Kidney tubule cell (primary cell): Measurements from ENCODE around the gene GARRE1.
A peak's percentile ranks its signal among the peaks of the same experiment; 100 is the strongest.

Source experiments
- DNase-seq: peaks from one replicate; pipeline ENCODE4 v3.0.0-alpha.2; 2018; ENCODE audit warnings: low spot score

Gene GARRE1

DNA sequence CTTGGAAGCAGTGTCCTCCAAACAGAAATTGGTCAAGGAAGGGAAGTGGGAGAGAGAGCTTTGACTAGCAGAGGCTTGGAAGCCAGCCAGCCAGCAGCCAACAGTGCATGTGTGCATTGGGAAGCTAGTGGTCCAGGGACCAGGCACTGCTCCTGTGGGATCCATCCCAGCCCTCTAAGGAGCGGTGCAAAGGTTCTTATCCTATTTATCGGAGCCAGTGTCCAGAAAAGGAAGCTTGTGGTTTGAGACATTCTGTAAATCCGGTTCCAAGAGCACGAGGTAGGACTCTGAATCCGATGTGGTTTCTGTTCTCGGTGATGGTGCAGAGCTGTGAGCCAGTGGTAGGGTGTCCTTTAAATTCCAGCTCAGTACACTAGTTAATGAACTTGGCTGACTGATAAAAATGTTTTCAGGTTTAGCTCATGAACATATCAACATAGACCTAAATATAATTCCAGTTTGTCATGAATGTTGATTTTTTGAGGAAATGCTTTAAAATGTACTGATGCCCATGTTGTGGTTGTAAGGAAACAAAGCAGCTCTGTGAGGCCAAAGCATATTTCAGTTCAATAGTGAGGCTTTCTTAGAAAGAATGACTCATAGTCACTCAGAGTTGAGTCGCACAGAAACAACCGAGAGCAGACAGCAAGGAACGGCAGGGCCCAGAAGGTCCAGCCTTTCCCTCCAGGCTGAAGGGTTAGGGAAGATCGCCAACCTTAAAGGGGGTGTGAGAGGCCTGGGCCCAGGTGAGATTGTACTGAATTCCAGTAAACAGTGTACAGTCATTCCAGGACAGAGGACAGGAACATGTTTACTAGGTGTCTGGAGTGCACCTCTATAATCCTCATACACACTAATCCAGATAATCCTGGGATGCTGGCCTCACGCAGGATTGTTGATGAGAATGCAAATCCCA, 21.5 kb upstream of the GARRE1 start:
- DNase-seq, result peak; percentile 95

DNA sequence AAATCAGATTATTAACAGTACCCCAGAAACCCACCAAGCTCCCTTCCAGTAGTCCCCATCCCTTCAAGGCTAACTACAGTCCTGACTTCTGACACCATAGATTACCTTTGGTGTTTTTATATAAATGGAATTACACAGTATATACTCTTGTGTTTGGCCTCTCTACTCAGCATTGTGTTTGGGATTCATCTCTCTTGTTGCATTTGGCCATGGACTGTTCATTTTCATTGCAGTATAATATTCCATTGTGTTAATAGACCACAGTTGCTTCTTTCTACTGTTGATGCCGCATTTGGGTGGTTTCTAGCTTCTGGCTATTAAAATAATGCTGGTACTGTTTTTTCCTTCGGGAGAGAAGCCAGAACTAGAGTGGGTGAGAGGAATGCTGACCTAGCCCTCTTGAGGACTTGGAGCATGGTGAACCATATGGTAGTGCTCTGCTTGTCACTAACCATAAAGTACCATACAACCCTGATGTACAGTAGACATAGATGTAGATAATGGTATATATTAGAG, 18.9 kb upstream of the GARRE1 start:
- DNase-seq, result no peak

DNA sequence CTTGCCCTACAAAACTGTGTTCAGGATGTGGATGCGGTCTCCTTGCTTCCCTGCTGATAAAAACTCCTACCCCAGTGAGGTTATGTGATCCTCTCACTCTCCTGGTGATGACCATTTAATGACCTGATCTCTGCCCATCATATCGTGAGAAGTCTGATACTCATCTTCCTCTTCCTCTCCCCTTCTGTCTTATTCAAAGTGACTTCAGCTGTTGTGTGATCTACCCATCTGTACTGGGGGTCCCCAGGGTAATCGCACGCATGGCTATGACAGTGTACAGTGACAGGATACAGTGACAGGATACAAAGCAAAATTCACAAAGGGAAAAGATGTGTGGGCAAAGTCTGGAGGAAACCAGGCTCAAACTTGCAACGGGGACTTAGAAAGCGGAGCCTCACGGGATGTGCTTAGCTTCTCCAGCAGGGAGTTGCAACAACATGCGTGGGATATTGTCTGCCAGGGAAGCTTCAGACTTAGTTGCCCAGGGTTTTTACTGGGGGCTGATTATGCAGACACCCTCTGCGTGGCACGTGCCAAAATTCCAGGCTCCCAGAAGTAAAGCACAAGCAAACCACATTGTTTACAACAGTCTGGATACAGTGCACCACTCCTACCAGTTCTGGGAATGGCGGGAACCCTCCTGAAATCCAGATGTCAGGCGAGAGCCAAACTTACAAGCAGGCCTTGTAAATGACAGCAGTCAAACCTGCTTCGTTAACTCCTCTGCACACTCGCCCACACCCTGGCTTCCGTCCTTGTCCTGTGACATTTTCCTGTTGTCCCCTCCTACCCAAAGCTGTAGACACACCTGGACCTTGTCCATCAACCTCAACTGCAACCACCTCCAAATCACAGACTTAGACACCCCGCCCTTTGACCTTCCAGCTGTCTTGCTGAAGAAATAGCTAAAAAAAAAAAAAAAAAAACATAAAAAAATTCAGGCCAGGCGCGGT, 18.0 kb upstream of the GARRE1 start:
- DNase-seq, result no peak

DNA sequence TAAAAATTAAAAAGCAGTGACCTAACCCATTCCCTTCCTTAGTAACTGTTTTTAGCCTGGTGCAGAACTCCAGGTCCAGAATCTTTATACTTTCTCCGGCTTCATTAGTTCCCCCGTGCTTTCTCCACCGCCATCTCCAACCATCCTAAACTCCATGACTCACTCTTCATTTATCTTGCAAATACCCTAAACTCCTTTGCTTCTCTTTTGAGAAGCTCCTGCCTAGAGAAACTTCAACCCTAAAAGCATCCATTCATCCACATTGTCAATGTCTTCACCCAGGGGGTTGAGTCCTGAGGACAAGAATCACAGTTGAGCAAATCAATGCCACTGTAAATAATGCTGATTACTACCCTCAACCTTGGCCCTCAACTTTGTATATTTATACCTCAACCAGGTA, 17.1 kb upstream of the GARRE1 start:
- DNase-seq, result no peak

DNA sequence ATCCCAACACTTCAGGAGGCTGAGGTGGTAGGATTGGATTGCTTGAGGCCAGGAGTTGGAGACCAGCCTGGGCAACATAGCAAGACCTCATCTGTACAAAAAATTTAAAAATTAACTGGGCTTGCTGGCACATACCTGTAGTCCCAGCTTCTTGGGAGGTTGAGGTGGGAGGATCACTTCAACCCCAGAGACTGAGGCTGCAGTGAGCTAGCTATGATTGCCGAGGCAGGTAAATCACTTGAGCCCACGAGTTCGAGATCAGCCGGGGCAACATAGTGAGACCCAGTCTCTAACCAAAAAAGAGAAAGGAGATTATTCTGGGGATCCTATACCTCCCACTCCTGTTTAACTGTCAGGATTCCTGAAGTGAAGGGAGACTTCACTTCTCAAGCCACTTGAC, 16.4 kb upstream of the GARRE1 start:
- no peak for DNase-seq

DNA sequence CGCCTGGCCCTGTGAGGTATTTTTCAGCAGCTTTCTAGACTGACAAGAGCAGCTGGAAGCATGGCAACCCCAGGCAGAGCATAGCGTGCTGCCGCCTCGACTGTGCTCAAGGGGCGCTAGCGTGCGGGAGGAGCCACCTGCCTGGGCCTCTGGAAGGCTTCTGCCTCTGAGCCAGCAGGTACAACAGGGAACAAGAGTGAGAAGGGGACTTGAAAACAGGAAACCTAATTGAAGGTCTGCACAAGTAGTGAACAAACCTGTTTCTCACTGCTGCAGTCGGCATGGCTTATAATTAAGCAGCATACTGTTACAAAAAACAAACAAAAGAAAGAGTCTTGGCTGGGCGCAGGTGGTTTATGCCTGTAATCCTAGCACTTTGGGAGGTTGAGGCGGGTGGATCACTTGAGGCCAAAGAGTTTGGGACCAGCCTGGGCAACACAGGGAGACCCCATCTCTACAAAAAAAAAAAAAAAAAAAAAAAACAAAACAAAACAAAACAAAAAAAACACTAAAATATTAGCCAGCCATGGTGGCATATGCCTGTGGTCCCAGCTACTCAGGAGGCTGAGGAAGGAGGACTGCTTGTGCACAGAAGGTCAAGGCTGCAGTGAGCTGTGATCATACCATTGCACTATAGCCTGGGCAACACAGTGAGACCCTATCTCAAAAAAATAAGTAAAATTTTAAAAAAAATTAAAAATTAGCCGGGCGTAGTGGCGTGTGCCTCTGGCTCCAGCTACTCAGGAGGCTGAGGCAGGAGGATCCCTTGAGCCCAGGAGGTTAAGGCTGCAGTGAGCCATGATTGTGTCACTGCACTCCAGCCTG, 12.6 kb upstream of the GARRE1 start:
- DNase-seq, result peak; percentile 55

DNA sequence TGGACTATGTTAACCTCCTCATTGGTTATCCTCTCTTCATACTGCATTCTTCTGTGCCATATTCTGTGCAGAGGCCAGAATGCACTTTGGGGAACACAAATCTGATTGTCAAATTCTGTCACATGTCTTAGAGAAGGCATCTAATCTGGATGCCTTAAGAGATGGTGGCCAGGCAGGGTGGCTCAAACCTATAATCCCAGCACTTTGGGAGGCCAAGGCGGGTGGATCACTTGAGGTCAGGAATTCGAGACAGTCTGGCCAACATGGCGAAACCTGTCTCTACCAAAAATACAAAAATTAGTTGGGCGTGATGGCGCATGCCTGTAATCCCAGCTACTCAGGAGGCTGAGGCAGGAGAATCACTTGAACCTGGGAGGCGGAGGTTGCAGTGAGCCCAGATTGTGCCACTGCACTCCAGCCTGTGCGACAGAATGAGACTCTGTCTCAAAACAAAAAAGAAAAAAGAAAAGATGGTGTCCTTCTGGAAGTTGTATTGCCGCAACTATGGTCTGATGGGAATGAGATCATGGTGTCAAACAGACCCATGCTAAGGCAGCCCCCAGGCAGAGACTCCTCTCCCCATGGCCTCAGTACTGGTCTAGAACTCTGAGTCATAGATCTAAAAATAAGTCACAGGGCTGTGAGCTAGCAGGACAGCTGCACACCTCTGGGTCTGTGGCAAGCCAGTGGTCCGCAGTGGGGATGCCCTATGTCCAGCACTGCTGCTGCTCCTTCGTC, 11.0 kb upstream of the GARRE1 start:
- peak; percentile 43 for DNase-seq

DNA sequence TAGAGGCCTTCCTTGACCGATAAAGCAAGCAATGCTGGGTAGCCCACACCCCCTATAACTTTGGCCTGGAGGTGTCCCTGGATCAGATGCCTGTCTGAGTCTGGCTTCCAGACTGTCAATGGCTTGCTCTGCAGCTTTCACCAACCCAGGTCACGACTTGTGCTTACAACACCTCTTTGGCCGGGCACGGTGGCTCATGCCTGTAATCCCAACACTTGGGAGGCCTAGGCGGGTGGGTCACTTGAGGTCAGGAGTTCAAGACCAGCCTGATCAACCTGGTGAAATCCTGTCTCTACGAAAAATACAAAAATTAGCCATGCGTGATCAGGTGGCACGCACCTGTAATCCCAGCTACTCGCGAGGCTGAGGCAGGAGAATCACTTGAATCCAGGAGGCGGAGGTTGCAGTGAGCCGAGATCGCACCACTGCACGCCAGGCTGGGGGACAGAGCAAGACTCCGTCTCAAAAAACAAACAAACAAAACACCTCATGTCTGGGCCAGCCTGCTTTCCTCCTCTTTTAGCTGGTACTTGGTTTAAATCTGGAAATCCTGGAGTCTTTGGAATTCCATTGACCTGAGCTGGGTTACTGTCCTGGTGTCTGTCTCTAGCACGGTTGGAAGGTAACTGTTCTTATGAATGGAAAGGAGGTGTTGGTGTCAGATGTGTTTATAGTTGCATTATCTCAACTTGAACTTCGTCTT, 10.3 kb upstream of the GARRE1 start:
- DNase-seq, result no peak

DNA sequence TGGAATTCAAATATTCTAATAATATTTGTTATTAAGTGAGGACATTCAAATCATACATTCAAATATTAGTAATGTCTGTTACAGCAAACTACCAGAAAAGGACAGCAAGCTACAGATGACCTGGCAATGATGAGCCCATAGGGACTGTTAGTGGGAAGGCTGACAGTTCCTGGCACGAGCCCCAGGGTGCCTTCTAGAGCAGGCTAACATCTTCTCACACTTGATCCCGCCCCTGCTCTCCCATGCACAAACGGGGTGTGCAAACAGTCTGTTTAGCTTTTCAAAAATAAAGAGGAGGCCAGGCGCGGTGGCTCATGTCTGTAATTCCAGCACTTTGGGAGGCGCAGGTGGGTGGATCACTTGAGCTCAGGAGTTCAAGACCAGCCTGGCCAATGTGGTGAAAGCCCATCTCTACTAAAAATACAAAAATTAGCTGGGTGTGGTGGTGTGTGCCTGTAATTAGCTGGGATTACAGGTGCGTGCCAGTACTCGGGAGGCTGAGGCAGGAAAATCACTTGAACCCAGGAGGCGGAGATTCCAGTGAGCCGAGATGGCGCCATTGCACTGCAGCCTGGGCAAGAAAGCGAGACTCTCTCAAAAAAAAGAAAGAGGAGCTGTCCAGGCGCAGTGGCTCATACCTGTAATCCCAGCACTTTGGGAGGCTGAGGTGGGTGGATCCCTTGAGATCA, 9.6 kb upstream of the GARRE1 start:
- no peak for DNase-seq

DNA sequence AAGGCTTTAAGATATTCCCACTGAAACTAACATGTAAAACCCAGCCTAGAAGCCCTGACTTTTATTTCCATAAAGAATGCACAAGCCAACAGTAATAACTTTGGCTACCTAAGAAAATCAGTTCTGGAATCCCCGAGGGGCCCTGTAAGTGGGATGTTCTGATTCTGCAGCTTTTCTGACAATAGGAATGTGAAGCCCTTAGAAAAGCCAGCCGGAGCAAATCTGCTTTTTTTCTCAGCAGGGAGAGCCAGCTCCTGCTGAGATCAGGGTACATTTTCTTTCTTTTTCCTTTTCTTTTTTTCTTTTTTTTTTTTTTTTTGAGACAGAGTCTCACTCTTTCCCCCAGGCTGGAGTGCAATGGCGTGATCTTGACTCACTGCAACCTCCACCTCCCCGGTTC, 8.0 kb upstream of the GARRE1 start:
- DNase-seq, result no peak

DNA sequence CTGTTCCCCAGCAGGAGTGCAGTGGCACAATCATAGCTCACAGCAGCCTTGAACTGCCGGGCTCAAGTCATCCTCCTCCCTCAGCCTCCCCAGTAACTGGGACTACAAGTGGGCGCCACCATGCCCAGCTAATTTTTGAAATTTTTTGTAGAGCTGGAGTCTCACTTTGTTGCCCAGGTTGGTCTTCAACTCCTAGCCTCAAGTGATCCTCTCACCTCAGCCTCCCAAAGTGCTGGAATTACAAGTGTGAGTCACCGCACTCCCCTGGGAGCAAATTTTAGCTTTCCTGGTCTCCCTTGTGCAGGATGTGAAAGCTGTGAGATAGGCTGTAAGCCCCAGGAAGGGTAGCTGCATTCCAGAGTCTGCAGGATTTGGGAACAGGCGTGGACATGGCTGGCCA, 5.4 kb upstream of the GARRE1 start:
- DNase-seq, result no peak

DNA sequence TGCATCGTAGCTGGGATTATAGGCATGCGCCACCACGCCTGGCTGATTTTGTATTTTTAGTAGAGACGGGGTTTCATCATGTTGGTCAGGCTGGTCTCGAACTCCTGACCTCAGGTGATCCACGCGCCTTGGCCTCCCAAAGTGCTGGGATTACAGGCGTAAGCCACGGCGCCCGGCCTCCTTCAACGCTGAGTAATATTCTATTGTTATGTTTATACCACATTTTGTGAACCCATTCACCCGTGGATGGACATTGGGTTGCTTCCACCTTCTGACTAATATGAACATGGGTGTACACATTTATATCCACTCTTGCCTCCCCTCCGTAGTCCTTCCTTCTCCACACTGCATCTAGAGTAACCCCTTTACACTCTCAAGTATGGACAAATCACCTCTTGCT, 1.2 kb upstream of the GARRE1 start:
- DNase-seq, result peak; percentile 31

DNA sequence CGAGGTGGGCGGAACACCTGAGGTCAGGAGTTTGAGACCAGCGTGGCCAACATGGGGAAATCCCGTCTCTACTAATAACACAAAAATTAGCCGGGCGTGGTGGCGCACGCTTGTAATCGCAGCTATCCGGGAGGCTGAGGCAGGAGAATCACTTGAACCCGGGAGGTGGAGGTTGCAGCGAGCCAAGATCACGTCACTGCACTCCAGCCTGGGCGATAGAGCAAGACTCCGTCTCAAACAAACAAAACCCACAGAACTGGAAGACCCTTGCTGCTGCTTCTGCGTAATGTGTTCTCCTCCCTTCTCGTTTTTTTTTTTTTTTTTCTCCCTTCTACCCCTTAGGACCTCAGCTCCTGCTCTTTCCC, 691 bp upstream of the GARRE1 start:
- peak; percentile 22 for DNase-seq

DNA sequence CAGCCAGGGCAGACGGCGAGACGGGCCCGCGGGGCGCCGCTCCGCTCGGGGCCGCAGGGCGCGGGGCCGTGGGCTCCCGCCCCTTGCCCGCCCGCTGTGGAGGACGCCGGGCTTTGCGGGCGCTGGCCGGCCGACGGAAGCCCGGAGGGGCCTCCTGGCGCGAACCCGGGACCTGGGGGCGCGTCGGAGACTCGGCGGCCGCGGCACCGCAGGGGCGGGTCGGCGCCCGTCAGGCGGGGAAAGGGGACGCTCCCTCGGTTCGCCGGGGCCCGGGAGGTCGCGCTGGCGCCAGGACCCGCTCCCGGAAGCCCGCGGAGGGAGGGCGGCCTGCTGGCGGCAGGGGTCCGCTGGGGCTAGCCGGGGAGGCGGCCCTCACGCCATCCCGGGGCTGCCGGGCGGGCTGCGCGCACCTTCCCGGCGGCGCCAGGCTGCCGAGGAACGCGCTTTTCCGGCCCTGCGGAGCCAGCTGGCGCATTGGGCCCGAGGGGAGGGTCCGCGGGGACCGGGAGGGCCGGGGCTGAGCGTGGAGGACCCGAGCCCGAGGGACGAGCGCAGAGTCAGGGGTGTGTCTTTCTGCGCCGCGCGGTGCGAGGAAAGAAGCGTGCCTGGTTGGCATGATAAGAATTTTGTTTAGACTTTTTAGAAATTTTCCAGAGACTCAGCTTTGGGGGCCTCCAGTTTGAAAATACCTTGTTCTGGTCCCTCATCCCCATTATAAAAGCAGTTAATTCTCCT, 511 bp downstream of the GARRE1 start:
- peak; percentile 54 for DNase-seq

DNA sequence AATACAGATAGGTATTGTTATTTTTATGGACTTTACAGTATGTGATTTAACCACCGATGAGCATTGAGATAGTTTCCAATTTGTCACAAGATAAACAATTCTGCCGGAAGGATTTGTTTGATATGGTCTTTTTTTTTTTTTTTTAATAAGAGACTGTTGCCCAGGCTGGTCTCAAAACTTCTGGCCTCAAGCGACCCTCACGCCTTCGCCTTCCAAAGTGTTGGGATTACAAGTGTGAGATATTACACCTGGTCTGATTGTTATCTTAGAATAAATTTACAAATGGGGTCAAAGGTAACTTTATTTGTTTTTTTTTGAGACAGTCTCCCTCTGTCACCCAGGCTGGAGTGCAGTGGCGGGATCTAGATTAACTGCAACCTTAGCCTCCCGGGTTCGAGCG, 1.2 kb downstream of the GARRE1 start:
- no peak for DNase-seq

DNA sequence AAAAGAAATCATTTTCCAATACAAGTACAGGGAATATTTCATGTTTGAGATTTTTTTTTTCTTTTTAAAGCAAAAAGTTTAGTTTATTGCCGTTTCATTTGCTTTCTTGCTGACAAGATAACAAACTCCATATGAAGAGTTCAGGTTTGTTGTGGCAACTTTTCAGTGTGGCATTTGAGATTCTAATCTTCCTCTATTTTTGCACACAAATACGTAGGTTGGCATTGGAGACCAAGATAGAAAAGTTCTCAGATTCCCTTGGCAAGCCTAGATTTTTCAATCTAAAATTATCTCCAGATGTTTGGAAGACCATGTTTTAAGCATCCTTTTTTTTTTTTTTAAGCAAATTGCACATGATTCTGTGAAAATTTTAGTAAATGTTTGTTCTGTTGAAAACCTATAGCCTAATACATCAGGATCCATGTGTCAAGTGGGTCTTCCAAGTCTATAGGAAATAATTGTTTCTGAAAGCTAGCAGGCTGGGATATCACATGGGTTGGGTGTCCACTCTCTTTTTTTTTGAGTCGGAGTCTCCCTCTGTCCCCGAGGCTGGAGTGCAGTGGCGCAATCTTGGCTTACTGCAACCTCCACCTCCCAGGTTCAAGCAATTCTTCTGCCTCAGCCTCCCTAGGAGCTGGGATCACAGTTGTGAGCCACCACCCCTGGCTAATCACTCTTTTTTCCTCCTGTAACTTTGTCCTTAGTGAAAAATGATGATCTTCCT, 2.6 kb downstream of the GARRE1 start:
- DNase-seq, result no peak

DNA sequence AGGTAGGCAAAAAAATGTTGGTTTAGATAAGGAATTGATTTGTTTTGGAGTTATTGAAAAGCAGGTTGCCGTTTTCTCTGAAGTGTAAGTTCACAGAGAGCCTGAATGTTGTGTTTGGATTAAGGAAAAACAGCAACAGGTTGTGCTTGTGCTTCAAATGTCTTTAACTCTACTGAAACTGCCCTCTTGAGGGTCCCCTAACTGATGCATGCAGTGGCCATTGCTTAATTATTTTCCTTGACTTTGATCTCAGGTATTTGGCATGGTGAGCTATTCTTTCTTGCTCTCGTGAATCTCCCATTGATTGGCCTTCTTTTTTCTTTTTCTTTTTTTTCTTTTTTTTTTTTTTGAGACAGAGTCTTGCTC, 3.2 kb downstream of the GARRE1 start:
- DNase-seq, result no peak

DNA sequence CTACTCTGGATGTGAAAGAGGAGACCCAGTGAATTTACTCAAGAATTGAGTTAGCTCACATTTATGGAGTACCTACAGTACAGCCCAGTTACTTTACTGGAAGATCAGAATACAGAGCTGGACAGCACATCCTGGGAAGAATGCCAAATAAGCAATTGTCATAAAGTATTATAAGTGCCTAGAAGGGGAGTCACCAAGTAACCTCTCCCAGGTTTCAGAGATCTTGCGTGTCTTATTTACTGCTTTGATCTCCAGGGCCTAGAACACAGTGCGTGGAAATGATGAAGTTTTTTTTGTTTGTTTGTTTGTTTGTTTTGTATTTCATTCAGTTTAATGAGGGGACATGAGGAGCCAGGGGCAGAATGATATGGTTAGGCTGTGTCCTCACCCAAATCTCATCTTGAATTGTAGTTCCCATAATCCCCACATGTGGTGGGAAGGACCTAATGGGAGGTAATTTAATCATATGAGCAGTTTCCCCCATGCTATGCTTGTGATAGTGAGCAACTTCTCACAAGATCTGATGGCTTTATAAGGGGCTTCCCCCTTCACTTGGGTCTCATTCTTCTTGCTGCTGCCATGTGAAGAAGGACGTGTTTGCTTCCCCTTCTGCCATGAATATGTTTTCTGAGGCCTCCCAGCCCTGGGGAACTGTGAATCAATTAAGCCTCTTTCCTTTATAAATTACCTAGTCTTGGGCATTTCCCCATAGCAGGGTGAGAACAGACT, 5.2 kb downstream of the GARRE1 start:
- peak; percentile 32 for DNase-seq
